ENCODE results near the gene NPRL2. TPM values are rescaled to one million over a fixed set of nuclear protein-coding genes. Genes with fewer than 3 reads are reported as not detected.

NPRL2 gene
- total and polyA plus RNA-seq, 2 experiments from 2014 or later = 17.9 to 28.9 TPM

- Histone ChIP-seq H3K79me2 (ENCODE audit: insufficient read depth) (peaks cover 88% of the 10 kb centered on the region), H3F3A (ENCODE audit: insufficient read depth) (peaks cover 14% of the 10 kb centered on the region; the same call in 1 of the 2 replicates), H3K4me3 (no peak overlapping the region), H3K9me2 (ENCODE audit: insufficient read depth) (no peaks in the 10 kb centered on the region), H3K4me1 (ENCODE audit: insufficient read depth) (peaks cover 38% of the 10 kb centered on the region), H4K20me1 (ENCODE audit: insufficient read depth) (peaks cover 10% of the 10 kb centered on the region; the same call in 1 of the 2 replicates), H3K27me3 (replicated peaks; ENCODE audit: insufficient read depth) (no peaks in the 10 kb centered on the region), H2AFZ (no peak overlapping the region), H3K9me3 (ENCODE audit: low read depth) (no peaks in the 10 kb centered on the region), H3K27ac (no peak overlapping the region), H3K9ac (no peak overlapping the region), H3K4me2 (ENCODE audit: unreplicated experiment) (no peak overlapping the region), H3K36me3 (ENCODE audit: low read depth) (peaks cover 7% of the 10 kb centered on the region; the same call in 1 of the 2 replicates)
- WGBS, 2 experiments (ENCODE audit: low coverage in 1 of 2, low lambda C conversion rate in 2 of 2, missing lambda C conversion rate in 2 of 2) = 61 to 64% methylated on average over 7 of the region's 7 CpGs
- no peak for DNase-seq
- no peak for TF ChIP-seq EZH2 (IDR thresholded peaks at IDR 0.05; ENCODE audit: insufficient read depth, poor library complexity, severe bottlenecking)
- TF ChIP-seq EZH2phosphoT487 (IDR thresholded peaks at IDR 0.05; ENCODE audit: insufficient read depth, low read depth) = no peak
- in situ Hi-C loops (cut with MboI) = no loop called here
These were observed 4.3 kb upstream of the NPRL2 start for GRCh38 chr3:50354850-50355249.

- H3K4me2 ChIP-seq (ENCODE audit: unreplicated experiment) = no peak overlapping the region
- peaks cover 93% of the 10 kb centered on the region for H3K79me2 ChIP-seq (ENCODE audit: insufficient read depth)
- no peak overlapping the region for H2AFZ ChIP-seq
- TF ChIP-seq EZH2 (IDR thresholded peaks at IDR 0.05; ENCODE audit: insufficient read depth, poor library complexity, severe bottlenecking) (no peak), EZH2phosphoT487 (IDR thresholded peaks at IDR 0.05; ENCODE audit: insufficient read depth, low read depth) (no peak)
- H3K4me1 ChIP-seq (ENCODE audit: insufficient read depth) = peaks cover 42% of the 10 kb centered on the region
- in situ Hi-C loops (cut with MboI) = no loop called here
- peaks cover 10% of the 10 kb centered on the region; the same call in 1 of the 2 replicates for H4K20me1 ChIP-seq (ENCODE audit: insufficient read depth)
- no peaks in the 10 kb centered on the region for H3K9me3 ChIP-seq (ENCODE audit: low read depth)
- H3F3A ChIP-seq (ENCODE audit: insufficient read depth) = peaks cover 14% of the 10 kb centered on the region; the same call in 1 of the 2 replicates
- WGBS, 2 experiments (ENCODE audit: low coverage in 1 of 2, low lambda C conversion rate in 2 of 2, missing lambda C conversion rate in 2 of 2) = 69 to 71% methylated on average over 5 of the region's 5 CpGs
- H3K27me3 ChIP-seq (replicated peaks; ENCODE audit: insufficient read depth) = no peaks in the 10 kb centered on the region
- H3K27ac ChIP-seq = no peak overlapping the region
- DNase-seq = no peak
- H3K9ac ChIP-seq = no peak overlapping the region
- peaks cover 7% of the 10 kb centered on the region; the same call in 1 of the 2 replicates for H3K36me3 ChIP-seq (ENCODE audit: low read depth)
- H3K9me2 ChIP-seq (ENCODE audit: insufficient read depth) = no peaks in the 10 kb centered on the region
- H3K4me3 ChIP-seq = no peak overlapping the region
These were observed 3.7 kb upstream of the NPRL2 start for GRCh38 chr3:50354186-50354764.

- H3K9ac ChIP-seq = peak overlapping the region; percentile 22; the same call in 1 of the 2 replicates
- H3K27me3 ChIP-seq (replicated peaks; ENCODE audit: insufficient read depth) = no peaks in the 10 kb centered on the region
- peaks cover 7% of the 10 kb centered on the region; the same call in 1 of the 2 replicates for H3K36me3 ChIP-seq (ENCODE audit: low read depth)
- H3K27ac ChIP-seq = peak overlapping the region; percentile 41
- H3K9me2 ChIP-seq (ENCODE audit: insufficient read depth) = no peaks in the 10 kb centered on the region
- TF ChIP-seq EZH2phosphoT487 (IDR thresholded peaks at IDR 0.05; ENCODE audit: insufficient read depth, low read depth) = no peak
- no peak for TF ChIP-seq EZH2 (IDR thresholded peaks at IDR 0.05; ENCODE audit: insufficient read depth, poor library complexity, severe bottlenecking)
- DNase-seq = no peak
- H3K4me2 ChIP-seq (ENCODE audit: unreplicated experiment) = no peak overlapping the region
- H4K20me1 ChIP-seq (ENCODE audit: insufficient read depth) = peaks cover 10% of the 10 kb centered on the region; the same call in 1 of the 2 replicates
- peaks cover 42% of the 10 kb centered on the region for H3K4me1 ChIP-seq (ENCODE audit: insufficient read depth)
- peaks cover 89% of the 10 kb centered on the region for H3K79me2 ChIP-seq (ENCODE audit: insufficient read depth)
- no peak overlapping the region for H3K4me3 ChIP-seq
- H2AFZ ChIP-seq = no peak overlapping the region
- 70 to 71% methylated on average over 12 of the region's 12 CpGs for WGBS, 2 experiments (ENCODE audit: low coverage in 1 of 2, low lambda C conversion rate in 2 of 2, missing lambda C conversion rate in 2 of 2)
- H3F3A ChIP-seq (ENCODE audit: insufficient read depth) = peaks cover 14% of the 10 kb centered on the region; the same call in 1 of the 2 replicates
- H3K9me3 ChIP-seq (ENCODE audit: low read depth) = no peaks in the 10 kb centered on the region
- in situ Hi-C loops (cut with MboI) = no loop called here
These were observed 2.9 kb upstream of the NPRL2 start for GRCh38 chr3:50353245-50354004.

- no peaks in the 10 kb centered on the region for H3K9me3 ChIP-seq (ENCODE audit: low read depth)
- TF ChIP-seq EZH2phosphoT487 (IDR thresholded peaks at IDR 0.05; ENCODE audit: insufficient read depth, low read depth) (no peak), EZH2 (IDR thresholded peaks at IDR 0.05; ENCODE audit: insufficient read depth, poor library complexity, severe bottlenecking) (no peak)
- peaks cover 83% of the 10 kb centered on the region for H3K79me2 ChIP-seq (ENCODE audit: insufficient read depth)
- H4K20me1 ChIP-seq (ENCODE audit: insufficient read depth) = peaks cover 8% of the 10 kb centered on the region; the same call in 1 of the 2 replicates
- peak overlapping the region; percentile 41 for H3K27ac ChIP-seq
- peak overlapping the region; percentile 22; the same call in 1 of the 2 replicates for H3K9ac ChIP-seq
- peaks cover 7% of the 10 kb centered on the region; the same call in 1 of the 2 replicates for H3K36me3 ChIP-seq (ENCODE audit: low read depth)
- peaks cover 14% of the 10 kb centered on the region; the same call in 1 of the 2 replicates for H3F3A ChIP-seq (ENCODE audit: insufficient read depth)
- no peaks in the 10 kb centered on the region for H3K27me3 ChIP-seq (replicated peaks; ENCODE audit: insufficient read depth)
- no peak overlapping the region for H3K4me2 ChIP-seq (ENCODE audit: unreplicated experiment)
- no peak overlapping the region for H2AFZ ChIP-seq
- peak; percentile 66 for DNase-seq
- no peak overlapping the region for H3K4me3 ChIP-seq
- in situ Hi-C loops (cut with MboI) = no loop called here
- 17 to 23% methylated on average over 2 of the region's 2 CpGs for WGBS, 2 experiments (ENCODE audit: low coverage in 1 of 2, low lambda C conversion rate in 2 of 2, missing lambda C conversion rate in 2 of 2)
- H3K4me1 ChIP-seq (ENCODE audit: insufficient read depth) = peaks cover 40% of the 10 kb centered on the region
- H3K9me2 ChIP-seq (ENCODE audit: insufficient read depth) = no peaks in the 10 kb centered on the region
These were observed 2.2 kb upstream of the NPRL2 start for GRCh38 chr3:50352781-50353180.
